ENCODE measurements around the gene NUP210. TPM values are rescaled to one million over a fixed set of nuclear protein-coding genes. Genes with fewer than 3 reads are reported as not detected.

The NUP210 gene
- total and polyA plus RNA-seq, 2 of the 13 experiments (the other 11 are each of a cell fraction or from before 2014, with no cell fraction given) = 31.6 to 35.2 TPM

- no peak for TF ChIP-seq ELK4 (CRISPR knock-in tag; IDR thresholded peaks at IDR 0.05; ENCODE audit: borderline replicate concordance)
- TF ChIP-seq PAXIP1 (CRISPR knock-in tag; conservative IDR thresholded peaks at IDR 0.05) = peak; percentile 61
- TF ChIP-seq ZNF142 (CRISPR knock-in tag; IDR thresholded peaks at IDR 0.05) = no peak
- TF ChIP-seq PRDM4 (CRISPR knock-in tag; IDR thresholded peaks at IDR 0.05; ENCODE audit: borderline replicate concordance) = no peak
These were observed 12.0 kb upstream of the NUP210 start (continued) for GRCh38 chr3:13432093-13432492.

Data from HepG2 (cell line).